CD4-positive, alpha-beta T cell treated with Interferon gamma for 1 hour (primary cell): Measurements from ENCODE around the gene ZFR2.
A peak's percentile ranks its signal among the peaks of the same experiment; 100 is the strongest.
"Not testable (repeated sequence)": the region's sequence is repeated elsewhere in the genome, so short reads cannot be mapped to it uniquely, and the experiment has no call there.

Experiments
- DNase-seq: peaks from one replicate; pipeline ENCODE4 v3.0.0-alpha.2; 2020

Gene ZFR2

DNA sequence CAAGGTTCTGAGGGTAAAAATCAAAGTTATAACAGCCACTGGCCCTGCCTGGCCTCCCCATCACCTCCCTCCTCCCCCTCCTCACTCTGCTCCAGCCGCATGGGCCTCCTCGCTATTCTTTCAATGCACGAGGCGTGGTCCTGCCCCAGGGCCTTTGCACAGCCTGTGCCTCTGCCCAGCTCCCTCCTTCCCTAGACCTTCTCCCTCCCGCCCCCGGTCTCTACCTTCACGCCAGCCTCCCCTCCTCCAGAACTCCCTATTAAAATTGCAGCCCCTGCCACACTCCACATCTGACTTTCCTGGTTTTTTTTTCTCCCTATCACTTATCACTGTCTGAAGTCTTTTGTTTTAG is 100.1 kb downstream of the ZFR2 start:
- DNase-seq: no peak

DNA sequence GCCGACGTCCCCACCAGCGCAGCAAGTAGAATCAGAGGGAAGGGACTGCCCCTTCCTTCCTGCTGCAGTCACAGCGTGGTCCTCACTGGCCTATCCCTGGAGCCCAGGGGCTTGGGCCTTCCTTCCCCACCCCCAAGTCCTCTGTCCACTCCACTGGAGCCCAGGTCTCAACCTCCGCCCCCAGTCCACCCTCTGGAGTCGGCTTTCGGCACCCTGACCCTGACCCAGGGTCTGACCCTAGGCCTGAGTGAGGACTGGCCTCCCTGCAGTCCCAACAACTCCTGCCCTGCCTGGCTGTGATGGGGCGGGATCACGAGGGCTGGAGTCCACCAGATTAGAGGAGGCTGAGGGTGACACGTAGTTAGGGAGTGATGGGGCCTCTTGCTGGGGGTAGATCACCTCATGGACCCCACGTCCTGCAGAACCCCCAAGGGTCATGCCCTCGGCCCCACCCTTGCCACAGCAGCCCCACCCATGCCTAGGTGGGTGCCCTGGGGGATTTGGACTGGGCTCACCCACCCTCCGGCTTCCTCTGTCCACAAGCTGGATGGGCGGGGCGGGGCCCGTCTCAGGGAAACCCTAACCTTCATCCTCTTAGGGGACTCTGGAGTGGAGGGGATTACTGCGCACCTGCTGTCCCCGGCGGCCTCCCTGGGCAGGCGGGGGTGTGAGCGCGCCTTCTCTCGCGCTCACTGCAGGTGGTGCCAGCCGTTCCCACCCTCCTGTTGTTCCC is 100.7 kb downstream of the ZFR2 start:
- DNase-seq: no peak

DNA sequence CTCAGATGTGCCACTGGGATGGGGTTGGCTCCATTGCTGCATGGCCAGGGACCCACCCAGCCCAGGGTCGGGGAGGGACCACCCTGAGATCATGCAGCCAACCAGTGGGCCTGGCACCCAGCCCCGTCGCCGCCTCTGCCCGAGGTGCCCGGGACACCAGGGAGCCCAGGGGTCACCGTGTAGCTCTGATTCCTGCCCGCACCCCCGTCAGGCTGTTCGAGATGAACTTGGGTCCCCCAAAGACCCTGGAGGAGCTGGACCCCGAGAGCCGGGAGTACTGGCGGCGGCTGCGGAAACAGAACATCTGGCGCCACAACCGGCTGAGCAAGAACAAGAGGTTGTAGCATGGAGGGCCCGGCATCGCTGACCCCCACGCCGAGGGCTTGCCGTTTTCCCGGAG is 101.8 kb downstream of the ZFR2 start:
- no peak for DNase-seq

DNA sequence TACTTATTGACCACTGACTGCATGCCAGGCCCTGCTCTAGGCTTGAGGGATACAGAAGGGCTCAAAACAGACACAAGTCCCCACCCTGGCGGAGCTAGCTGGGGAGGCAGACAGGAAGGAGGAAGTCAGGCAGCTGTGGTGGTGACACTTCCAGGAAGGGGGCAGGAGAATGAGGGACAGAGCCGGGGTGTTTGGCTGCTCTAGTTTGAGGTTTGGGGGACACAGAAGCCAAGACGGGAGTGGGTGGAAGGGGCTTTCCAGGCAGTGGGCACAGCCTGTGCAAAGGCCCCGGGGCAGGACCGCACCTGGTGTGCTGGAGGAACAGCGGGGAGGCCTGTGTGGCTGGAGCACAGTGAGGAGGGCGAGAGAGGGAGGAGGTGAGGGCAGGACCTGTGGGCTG is 102.3 kb downstream of the ZFR2 start:
- DNase-seq: no peak

DNA sequence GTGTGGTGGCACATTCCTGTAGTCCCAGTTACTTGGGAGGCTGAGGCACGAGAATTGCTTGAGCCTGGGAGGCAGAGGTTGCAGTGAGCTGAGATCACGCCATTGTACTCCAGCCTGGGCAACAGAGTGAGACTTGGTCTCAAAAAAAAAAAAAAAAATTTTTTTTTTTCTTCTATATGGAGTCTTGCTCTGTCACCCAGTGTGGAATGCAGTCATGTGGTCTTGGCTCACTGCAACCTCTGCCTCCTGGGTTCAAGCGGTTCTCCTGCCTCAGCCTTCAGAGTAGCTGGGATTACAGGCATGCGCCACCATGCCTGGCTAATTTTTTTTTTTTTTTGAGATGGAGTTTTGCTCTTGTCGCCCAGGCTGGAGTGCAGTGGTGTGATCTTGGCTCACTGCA is 103.1 kb downstream of the ZFR2 start:
- DNase-seq: not testable (repeated sequence)

DNA sequence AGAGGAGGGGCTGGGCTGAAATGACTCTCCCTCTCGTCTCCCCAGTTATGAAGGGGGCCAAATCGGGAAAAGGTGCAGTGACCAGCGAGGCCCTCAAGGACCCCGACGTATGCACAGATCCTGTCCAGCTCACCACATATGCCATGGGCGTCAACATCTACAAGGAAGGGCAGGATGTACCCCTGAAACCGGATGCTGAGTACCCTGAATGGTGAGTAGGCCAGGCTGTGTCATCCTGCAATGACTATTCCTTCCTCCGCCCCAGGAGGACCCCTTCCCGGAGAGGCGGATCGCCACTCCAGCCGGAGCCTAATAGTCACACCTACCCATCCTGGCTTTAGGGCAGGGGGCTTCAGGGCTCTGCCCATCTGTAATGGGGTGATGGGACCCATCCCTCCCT is 103.7 kb downstream of the ZFR2 start:
- no peak for DNase-seq

DNA sequence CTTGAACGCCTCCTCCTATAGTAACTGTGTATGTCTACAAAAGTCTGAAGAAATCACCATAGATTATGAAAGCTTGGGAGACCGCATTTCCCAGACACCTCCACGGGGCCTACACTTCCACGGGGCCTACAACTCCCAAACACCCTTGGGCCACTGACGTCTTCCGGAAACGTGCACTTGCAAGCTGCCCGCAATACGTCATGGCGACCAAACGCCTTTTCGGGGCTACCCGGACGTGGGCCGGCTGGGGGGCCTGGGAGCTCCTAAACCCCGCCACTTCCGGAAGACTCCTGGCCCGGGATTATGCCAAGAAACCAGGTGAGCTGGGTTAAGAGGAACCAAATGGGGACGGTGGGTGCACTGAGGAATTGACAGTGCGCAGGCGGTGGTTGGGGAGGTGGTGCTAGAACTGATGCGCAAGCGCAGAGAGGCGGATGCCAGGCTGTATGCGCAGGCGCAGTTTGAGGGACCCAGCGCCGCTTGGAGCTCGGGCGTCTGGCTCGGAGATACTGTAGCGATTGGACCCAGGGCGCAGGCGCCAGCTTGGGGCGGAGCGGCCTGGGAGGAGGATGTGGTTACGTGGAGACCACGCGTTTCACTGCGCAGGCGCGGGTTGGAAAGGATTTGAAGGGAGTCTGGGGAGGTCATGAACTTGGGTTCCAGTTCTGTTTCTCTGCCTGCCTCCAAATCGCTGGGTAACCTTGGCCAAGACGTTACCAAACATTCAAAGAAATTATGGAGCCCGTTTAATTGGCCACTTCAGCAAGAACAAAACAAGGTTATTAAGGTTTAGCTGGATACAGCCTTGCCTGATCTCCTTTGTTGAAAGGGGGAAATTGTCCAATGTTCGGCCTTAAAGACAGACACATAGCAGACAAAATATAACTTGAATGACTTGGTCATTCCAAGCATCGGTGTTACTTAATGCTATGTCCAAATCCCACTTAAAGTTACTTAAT is 106.1 kb downstream of the ZFR2 start, which contains the start of gene MRPL54:
TSS of gene MRPL54 (plus strand) at position 182 of the 959 bp plus-strand sequence. CDS start at position 201, 19 bp downstream.
- DNase-seq: peak; percentile 99

DNA sequence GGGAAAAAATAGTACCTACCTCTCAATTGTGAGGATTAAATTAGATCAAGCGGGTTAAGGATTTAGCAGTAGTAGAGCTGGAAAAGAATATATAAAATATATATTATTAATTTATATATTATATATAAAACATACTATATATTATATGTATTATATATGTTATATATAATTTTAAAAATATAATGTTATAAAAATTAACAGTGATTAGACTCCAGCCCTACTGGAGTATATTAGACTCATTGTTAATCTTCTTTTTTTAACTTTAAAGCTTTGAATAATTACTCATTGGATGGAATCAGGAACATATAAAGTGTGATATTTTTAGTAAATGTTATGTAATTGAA is 106.7 kb downstream of the ZFR2 start:
- no peak for DNase-seq

DNA sequence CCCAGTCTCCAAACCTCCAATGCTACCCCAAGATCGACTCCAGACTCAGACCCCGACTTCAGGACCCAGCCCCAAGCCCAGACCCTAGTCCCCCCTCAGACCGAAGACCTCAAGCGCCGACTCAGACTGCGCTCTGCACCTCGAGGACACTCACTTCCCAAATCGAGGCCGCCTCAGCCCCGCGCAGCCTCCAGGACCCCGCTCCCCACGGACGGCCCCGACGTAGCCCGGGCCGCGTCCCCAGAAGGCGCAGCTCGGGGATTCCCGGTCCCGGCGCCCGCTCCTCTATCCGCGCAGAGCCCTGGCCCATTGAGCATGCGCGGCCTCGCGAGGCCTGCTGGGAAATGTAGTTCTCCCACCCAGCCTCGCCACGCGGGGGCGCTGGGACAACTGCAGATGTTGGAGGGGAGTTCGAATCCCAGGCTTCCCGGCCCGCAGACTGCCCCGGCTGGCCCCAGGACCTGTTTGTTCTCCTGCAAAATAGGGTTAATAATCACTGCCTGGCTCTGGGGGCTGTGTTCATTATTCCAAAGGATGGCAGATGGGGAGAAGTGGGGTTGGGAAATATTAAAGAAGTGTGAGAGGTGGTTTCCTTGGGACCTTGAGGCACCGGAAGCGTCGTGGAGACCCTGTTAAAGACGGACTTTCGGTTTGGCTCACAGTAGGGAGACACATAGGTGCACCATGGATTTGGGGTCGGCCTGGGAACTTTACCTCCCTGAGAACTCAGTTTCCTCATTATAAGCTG is 107.3 kb downstream of the ZFR2 start, which contains the start of gene APBA3:
TSS of gene APBA3 (minus strand) at position 311 of the 748 bp plus-strand sequence. CDS start 1,428 bp downstream, outside the sequence.
- DNase-seq: peak; percentile 94

DNA sequence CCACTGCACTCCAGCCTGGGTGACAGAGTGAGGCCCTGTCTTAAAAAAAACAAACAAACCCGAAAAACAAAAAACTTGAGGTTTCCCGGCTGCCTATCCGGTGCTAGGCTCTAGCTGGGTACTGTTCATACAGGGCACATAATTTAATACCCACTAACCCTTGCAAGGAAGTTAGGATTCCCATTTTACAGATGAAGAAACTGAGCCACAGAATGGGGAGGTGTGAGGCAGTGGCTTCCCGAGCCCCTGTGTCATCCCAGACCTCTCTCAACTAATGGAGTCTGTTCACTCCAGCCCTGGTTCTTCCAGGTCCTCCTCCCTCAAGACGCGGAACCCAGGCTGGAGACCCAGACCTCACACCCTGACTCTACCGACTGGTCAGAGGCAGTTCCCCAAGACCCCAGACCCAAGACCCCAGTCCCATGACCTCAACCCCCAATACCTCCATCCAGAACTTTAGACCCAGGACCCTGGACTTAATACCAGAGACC is 107.9 kb downstream of the ZFR2 start:
- peak; percentile 20 for DNase-seq

DNA sequence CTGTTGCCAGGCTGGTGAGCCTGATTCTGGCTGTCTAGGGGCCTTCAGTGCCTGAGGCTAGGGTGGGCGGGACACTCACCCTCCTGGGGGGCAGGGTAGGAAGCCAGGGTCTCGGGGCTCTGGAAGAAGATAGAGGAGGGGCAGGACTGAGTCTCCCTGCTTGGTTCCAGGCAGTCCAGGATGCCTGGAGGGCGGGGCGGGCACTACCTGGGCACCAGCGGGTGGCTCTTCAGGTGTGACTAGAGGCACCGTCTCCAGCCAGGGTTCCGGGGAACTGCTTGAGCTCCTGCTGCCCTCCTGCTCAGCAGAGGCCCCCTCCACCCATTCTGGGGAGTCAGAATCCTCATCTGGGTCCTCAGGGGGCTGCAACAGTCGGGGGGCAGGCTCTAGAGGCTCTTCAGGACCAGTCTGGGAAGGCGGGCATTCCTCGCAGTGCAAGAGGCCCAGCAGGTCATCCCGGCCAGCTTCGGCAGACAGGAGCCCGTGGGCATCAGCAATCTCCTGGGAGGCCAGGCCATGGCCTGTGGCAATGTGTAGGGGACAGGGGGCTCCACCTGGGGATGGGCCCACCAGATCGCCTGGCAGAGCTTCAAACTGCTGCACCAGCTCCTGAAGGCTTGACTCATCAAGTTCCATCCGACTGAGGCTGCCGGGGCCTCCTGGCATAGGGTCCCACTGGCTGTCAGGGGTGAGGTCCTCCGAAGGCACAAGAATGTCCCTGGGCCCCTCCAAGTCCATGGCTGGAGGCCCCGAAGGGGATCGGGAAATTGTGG is 109.2 kb downstream of the ZFR2 start:
- no peak for DNase-seq

DNA sequence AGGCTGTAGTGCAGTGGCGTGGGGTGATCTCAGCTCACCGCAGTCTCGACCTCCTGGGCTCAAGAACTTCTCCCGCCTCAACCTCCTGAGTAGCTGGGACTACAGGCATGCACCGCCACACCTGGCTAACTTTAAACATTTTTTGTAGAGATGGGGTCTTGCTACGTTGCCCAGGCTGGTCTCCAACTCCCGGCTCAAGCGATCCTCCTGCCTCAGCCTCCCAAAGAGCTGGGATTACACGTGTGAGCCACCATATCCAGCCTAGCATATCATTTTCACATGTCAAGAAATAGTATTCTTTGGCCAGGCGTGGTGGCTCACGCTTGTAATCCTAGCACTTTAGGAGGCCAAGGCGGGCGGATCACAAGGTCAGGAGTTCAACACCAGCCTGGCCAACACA is 110.5 kb downstream of the ZFR2 start:
- DNase-seq: not testable (repeated sequence)

DNA sequence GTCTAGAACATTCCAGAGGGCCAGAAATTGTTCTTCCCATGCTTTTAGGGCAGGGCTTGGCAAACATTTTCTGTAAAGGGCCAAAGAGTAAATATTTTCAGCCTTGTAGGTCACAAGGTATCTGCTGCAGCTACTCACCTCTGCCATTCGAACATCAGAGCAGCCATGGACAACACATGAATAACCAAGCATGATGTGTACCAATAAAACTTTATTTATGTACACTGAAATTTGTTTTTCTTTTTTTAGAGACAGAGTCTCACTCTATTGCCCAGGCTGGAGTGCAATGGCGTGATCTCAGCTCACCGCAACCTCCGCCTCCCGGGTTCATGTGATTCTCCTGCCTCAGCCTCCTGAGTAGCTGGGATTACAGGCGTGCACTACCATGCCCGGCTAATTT is 111.1 kb downstream of the ZFR2 start:
- DNase-seq: not testable (repeated sequence)
